Panc1 (cell line): Measurements from ENCODE around the gene RHBDL1. TPM values are rescaled to one million over a fixed set of nuclear protein-coding genes. Genes with fewer than 3 reads are reported as not detected.

Experiments
- ATAC-seq: fragments of 200-7000 bp; cut with Tn5 transposase; 2 replicates; pipeline ENCODE4 v1.9.1; 2020; ENCODE audit warnings: mild to moderate bottlenecking, moderate library complexity
- BruUV-seq: library from RNA; stranded (reverse); fragments of 400-500 nt; replicated peaks from 2 replicates; lab custom pipeline; 2021; lab: Mats Ljungman, UMichigan
- CTCF ChIA-PET: fragments of 300-600 bp; sonication (Branson Sonifier 250); formaldehyde crosslinking; loops from one replicate; lab custom pipeline; 2022; ENCODE audit warnings: antibody characterized with exemption; lab: Charles Lee
- POLR2A ChIA-PET: fragments of 300-600 bp; sonication (Branson Sonifier 250); formaldehyde crosslinking; loops from one replicate; lab custom pipeline; 2022; ENCODE audit warnings: antibody characterized with exemption; lab: Charles Lee
- DNase-seq: peaks from one replicate; pipeline ENCODE4 v3.0.0-alpha.2; 2010; ENCODE audit warnings: low read depth, low spot score
- H3K27ac ChIP-seq: 2 replicates; pipeline ENCODE4 v1.5.1; 2011; ENCODE audit warnings: mild to moderate bottlenecking, low read length, inconsistent platforms
- H3K27me3 ChIP-seq: fragments of 200-500 bp; sonication (Bioruptor generic); 2 replicates; pipeline ENCODE4 v1.6.0; 2014; ENCODE audit warnings: low read length, inconsistent platforms; ENCODE audit not compliant: control insufficient read depth, insufficient read depth
- H3K36me3 ChIP-seq: fragments of 200-500 bp; sonication (Bioruptor generic); 2 replicates; pipeline ENCODE4 v1.5.1; 2014; ENCODE audit warnings: inconsistent platforms, mild to moderate bottlenecking, low read length, moderate library complexity; ENCODE audit not compliant: control insufficient read depth, insufficient read depth
- H3K4me1 ChIP-seq: 2 replicates; pipeline ENCODE4 v1.5.1; 2011; ENCODE audit warnings: inconsistent platforms, mild to moderate bottlenecking, low read length, moderate library complexity; ENCODE audit not compliant: control insufficient read depth, insufficient read depth
- H3K4me3 ChIP-seq, 2 experiments: 2 replicates each; pipeline ENCODE4 v1.5.1; 2011 to 2012; ENCODE audit warnings: low read depth in 2 of 2, low read length in 2 of 2, mild to moderate bottlenecking in 2 of 2, inconsistent platforms in 1 of 2, moderate library complexity in 1 of 2
- H3K9me3 ChIP-seq: fragments of 200-500 bp; sonication (Bioruptor generic); 2 replicates; pipeline ENCODE4 v1.5.1; 2014; ENCODE audit warnings: low read depth, mild to moderate bottlenecking, inconsistent platforms, low read length, moderate library complexity; ENCODE audit not compliant: control insufficient read depth, insufficient read depth
- CTCF ChIP-seq: fragments of 450-650 bp; IDR thresholded peaks from 2 replicates; pipeline ENCODE4 v1.5.1; 2017; ENCODE audit warnings: mild to moderate bottlenecking
- POLR2AphosphoS5 ChIP-seq: IDR thresholded peaks from 2 replicates; pipeline ENCODE4 v1.6.1; 2012; ENCODE audit warnings: mild to moderate bottlenecking, low read depth, low read length, moderate library complexity
- REST ChIP-seq, 2 experiments: IDR thresholded peaks; 2 replicates each; pipeline ENCODE4 v1.6.1; 2011 to 2012; ENCODE audit warnings: low read depth in 2 of 2, control low read depth in 1 of 2, low read length in 1 of 2, mild to moderate bottlenecking in 1 of 2, moderate library complexity in 1 of 2; ENCODE audit not compliant: insufficient read depth in 1 of 2
- SIN3A ChIP-seq: IDR thresholded peaks from 2 replicates; pipeline ENCODE4 v1.6.1; 2012; ENCODE audit warnings: low read depth, mild to moderate bottlenecking, low read length, moderate library complexity, borderline replicate concordance; ENCODE audit not compliant: insufficient read depth
- TCF7L2 ChIP-seq: IDR thresholded peaks from 2 replicates; pipeline ENCODE4 v1.6.1; 2011; ENCODE audit warnings: mild to moderate bottlenecking, low read depth, low read length, inconsistent platforms
- in situ Hi-C: cut with HindIII; loops from 2 replicates; pipeline ENCODE4 v1.10.0; 2016; ENCODE audit warnings: low sequenced_read_pairs, low pct_unique_long_range_greater_than_20kb
- intact Hi-C: fragments of 100-400 bp; cut with micrococcal nuclease; formaldehyde crosslinking; loops from one replicate; pipeline ENCODE4 v1.10.0; 2022; ENCODE audit not compliant: unreplicated experiment
- total RNA-seq: library from RNA; stranded (reverse); gene quantifications from one replicate; pipeline ENCODE4 v1.2.1, GENCODE V29; 2021; ENCODE audit not compliant: unreplicated experiment

RHBDL1 gene
- total RNA-seq, 1 experiment from 2014 or later = 6.6 TPM

GRCh38 chr16:694863-695354 lies 19.4 kb downstream of the RHBDL1 start:
- H3K4me3 ChIP-seq = no peak overlapping the region
- ChIA-PET POLR2A (no interaction called here), CTCF (no interaction called here)
- H3K9me3 ChIP-seq = no peaks in the 10 kb centered on the region
- H3K4me1 ChIP-seq = 0 out of 2 replicates have a peak, but pooled peaks cover 3% of the 10 kb centered on the region
- intact Hi-C loops = no loop called here
- TF ChIP-seq POLR2AphosphoS5 (no peak), SIN3A (no peak), REST (IDR thresholded peaks at IDR 0.05; ENCODE audit: insufficient read depth in 1 of 2, low read depth in 2 of 2, low read length in 1 of 2) (no peak), CTCF (no peak), TCF7L2 (no peak)
- no peak for DNase-seq
- no peak overlapping the region for H3K27ac ChIP-seq
- H3K36me3 ChIP-seq = peaks cover 2% of the 10 kb centered on the region; the same call in 1 of the 2 replicates
- ATAC-seq = no peak
- in situ Hi-C loops = no loop called here
- no TSS peak for BruUV-seq
- H3K27me3 ChIP-seq = no peaks in the 10 kb centered on the region

- no peaks in the 10 kb centered on the region for H3K36me3 ChIP-seq
- H3K9me3 ChIP-seq = no peaks in the 10 kb centered on the region
- ChIA-PET POLR2A (no interaction called here), CTCF (no interaction called here)
- no peak overlapping the region for H3K4me3 ChIP-seq
- H3K27ac ChIP-seq = no peak overlapping the region
- no peak for DNase-seq
- ATAC-seq = no peak
- H3K4me1 ChIP-seq = 0 out of 2 replicates have a peak, but pooled peaks cover 3% of the 10 kb centered on the region
- intact Hi-C loops (no loop called here), in situ Hi-C loops (no loop called here)
- TF ChIP-seq REST (IDR thresholded peaks at IDR 0.05; ENCODE audit: insufficient read depth in 1 of 2, low read depth in 2 of 2, low read length in 1 of 2) (no peak), CTCF (no peak), TCF7L2 (no peak), POLR2AphosphoS5 (no peak), SIN3A (no peak)
- no peaks in the 10 kb centered on the region for H3K27me3 ChIP-seq
- BruUV-seq = no TSS peak
These were observed 20.1 kb downstream of the RHBDL1 start for GRCh38 chr16:695355-696089.
